Measurements from ENCODE around the gene RIMOC1. TPM values are rescaled to one million over a fixed set of nuclear protein-coding genes. Genes with fewer than 3 reads are reported as not detected.

The RIMOC1 gene
- 10 to 100 TPM; 14.9 to 19.3 (median 17.9) TPM for total RNA-seq
- polyA plus RNA-seq: 10 to 100 TPM in 1 of 3 donors, 1 to 10 TPM in 2; 5.4 to 10.2 (median 8.1) TPM

DNA sequence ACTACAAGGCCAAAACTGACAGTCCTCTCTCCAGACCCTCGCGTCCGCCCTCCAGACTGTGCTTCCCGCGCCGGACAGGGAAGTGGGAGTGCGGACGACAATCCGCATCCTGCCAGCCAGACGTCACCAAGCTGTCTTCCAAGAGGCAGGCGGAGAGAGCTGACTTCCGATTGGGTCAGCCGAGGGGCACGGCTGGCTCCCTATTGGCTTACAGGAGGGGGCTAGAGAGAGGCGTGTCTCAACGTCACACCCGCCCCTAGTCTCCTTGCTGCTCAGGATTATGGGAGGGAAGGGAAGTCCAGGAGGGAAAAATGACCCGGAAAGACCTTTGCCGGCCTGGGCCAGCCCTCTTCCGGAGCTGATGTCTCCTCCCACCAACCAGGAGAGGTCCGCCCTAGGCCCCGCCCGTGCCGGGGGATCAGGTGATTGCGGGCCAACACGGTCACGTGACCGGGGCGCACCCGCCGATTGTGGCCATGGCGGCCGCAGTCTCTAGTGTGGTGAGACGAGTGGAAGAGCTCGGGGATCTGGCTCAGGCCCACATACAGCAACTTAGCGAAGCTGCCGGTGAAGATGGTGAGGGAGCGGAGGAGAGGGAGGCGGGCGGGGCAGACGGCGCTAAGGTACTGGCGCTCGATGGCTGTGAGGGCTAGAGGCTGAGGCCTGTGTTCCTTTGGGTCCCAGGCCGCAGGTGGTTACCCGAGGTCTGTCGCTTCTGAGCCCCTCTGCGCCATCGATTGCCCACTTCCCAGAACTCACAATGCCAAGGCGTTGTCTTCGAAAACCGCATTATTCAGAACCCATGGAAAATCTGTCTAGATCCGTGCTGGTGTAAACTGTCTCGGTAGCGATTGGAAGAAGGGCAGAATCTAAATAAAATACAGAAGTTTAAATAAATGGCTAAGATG lies at the start of gene RIMOC1:
Gene RIMOC1 (plus strand): TSS at position 453 of the 908 bp plus-strand sequence. CDS start 24 bp downstream, at position 477.
- Histone ChIP-seq H3K9me3 (no peaks in the 10 kb centered on the region), H3K4me3 (peak within 1 kb of the TSS; percentile 56 to 81 (median 77)), H3K27ac (peak within 1 kb of the TSS; percentile 86 to 95 (median 92)), H3K27me3 (no peaks in the 10 kb centered on the region), H3K36me3 (peaks cover 0 to 20% (median 7%) of the 10 kb centered on the region in 4 donors), H3K4me1 (peaks cover 0 to 47% (median 18%) of the 10 kb centered on the region in 4 donors)
- WGBS, 2 donors: 0% methylated on average over 55 of the region's 55 CpGs
- TF ChIP-seq EP300 (IDR thresholded peaks at IDR 0.05): peak in 2 of 4 donors; percentile 51 to 65
- TF ChIP-seq POLR2A (IDR thresholded peaks at IDR 0.05): peak; percentile 87 to 90
- TF ChIP-seq POLR2AphosphoS5 (IDR thresholded peaks at IDR 0.05): peak; percentile 93 to 98 (median 96)
- TF ChIP-seq, protein P1, sequence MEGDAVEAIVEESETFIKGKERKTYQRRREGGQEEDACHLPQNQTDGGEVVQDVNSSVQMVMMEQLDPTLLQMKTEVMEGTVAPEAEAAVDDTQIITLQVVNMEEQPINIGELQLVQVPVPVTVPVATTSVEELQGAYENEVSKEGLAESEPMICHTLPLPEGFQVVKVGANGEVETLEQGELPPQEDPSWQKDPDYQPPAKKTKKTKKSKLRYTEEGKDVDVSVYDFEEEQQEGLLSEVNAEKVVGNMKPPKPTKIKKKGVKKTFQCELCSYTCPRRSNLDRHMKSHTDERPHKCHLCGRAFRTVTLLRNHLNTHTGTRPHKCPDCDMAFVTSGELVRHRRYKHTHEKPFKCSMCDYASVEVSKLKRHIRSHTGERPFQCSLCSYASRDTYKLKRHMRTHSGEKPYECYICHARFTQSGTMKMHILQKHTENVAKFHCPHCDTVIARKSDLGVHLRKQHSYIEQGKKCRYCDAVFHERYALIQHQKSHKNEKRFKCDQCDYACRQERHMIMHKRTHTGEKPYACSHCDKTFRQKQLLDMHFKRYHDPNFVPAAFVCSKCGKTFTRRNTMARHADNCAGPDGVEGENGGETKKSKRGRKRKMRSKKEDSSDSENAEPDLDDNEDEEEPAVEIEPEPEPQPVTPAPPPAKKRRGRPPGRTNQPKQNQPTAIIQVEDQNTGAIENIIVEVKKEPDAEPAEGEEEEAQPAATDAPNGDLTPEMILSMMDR (IDR thresholded peaks at IDR 0.05): no peak
- peak; percentile 100 for DNase-seq
- intact Hi-C loops (cut with DNase I): loop anchor here (1.0 to 10.0 kb wide), 3 partner anchors 21 to 1221 kb away; partner anchors contain the start of genes FBXO4 and ZNF131

DNA sequence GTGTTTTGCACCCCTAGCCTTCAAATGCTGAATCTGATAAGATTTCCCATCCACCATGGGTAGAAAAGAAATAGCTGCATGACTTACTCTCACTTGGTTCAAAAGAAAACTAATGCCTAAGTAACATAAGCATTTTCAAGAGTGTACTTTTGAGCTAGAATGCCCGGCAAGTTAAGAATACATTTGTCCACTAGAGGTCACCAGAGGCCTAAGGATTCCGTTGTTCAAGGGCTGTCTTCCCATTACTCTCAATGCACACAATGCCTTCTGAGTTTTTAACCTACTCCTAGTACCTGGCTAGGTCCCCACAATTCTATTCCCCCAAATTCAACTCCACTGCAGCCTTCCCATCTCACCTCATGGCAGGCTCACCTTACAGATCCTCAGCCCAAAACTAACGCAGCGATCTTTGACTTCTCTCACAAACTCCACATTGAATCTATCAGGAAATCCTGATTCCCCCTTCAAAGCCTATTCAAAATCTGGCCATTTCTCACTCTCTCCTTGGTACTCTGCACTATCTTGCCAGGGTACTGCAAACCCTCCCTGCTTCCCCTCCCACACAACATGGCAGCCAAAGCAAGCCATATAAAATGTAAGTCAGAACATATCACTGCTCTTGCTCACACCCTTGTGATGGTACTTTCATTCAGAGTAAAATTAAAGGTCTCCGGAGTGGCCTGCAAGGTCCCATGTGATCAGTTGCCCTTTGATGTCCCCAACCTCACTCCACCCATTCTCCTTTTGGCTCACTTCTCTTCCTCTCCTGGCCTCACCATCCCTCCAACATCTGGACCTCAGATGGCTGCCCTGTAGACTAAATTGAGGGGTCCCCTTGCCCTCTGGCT lies 47.3 kb upstream of the RIMOC1 start:
- WGBS, 2 donors: 51 to 54% methylated on average over 5 of the region's 5 CpGs
- DNase-seq: no peak
- Histone ChIP-seq H3K4me3 (no peak overlapping the region), H3K27ac (no peak overlapping the region), H3K9me3 (no peaks in the 10 kb centered on the region), H3K36me3 (peaks cover 0 to 70% (median 30%) of the 10 kb centered on the region in 4 donors), H3K4me1 (peaks cover 0 to 3% (median 0%) of the 10 kb centered on the region in 4 donors), H3K27me3 (no peaks in the 10 kb centered on the region)
- intact Hi-C loops (cut with DNase I): loop anchor here (1.0 to 10.0 kb wide), 4 partner anchors 68 to 1028 kb away; partner anchors contain the start of gene FBXO4
- TF ChIP-seq POLR2AphosphoS5 (IDR thresholded peaks at IDR 0.05): no peak
- TF ChIP-seq, protein P1 (IDR thresholded peaks at IDR 0.05): peak; percentile 47 to 75 (median 58)

- H3K9me3 ChIP-seq: no peaks in the 10 kb centered on the region
- intact Hi-C loops (cut with DNase I): loop anchor here (5.0 to 10.0 kb wide), 3 partner anchors 197 to 1027 kb away; no protein-coding TSS in a partner anchor
- 81 to 88% methylated on average over 1 of the region's 1 CpG for WGBS, 2 donors
- H3K27me3 ChIP-seq: no peaks in the 10 kb centered on the region
- no peak overlapping the region for H3K27ac ChIP-seq
- peaks cover 0 to 66% (median 22%) of the 10 kb centered on the region in 4 donors for H3K36me3 ChIP-seq
- TF ChIP-seq POLR2A (IDR thresholded peaks at IDR 0.05): no peak
- DNase-seq: no peak
- no peak overlapping the region for H3K4me3 ChIP-seq
- peaks cover 0 to 5% (median 0%) of the 10 kb centered on the region in 4 donors for H3K4me1 ChIP-seq
Observed at GRCh38 chr5:41857989-41858388, 46.2 kb upstream of the RIMOC1 start.

GRCh38 chr5:41858890-41859289 lies 45.3 kb upstream of the RIMOC1 start:
- no peak for DNase-seq
- Histone ChIP-seq H3K27ac (no peak overlapping the region), H3K27me3 (no peaks in the 10 kb centered on the region), H3K9me3 (no peaks in the 10 kb centered on the region), H3K4me3 (no peak overlapping the region), H3K4me1 (peaks cover 0 to 14% (median 0%) of the 10 kb centered on the region in 4 donors), H3K36me3 (peaks cover 0 to 58% (median 19%) of the 10 kb centered on the region in 4 donors)
- 88 to 89% methylated on average over 2 of the region's 2 CpGs for WGBS, 2 donors
- TF ChIP-seq POLR2AphosphoS5 (IDR thresholded peaks at IDR 0.05) (no peak), EP300 (IDR thresholded peaks at IDR 0.05) (no peak), POLR2A (IDR thresholded peaks at IDR 0.05) (no peak)
- TF ChIP-seq, protein P1 (IDR thresholded peaks at IDR 0.05): no peak
- intact Hi-C loops (cut with DNase I): loop anchor here (5.0 to 10.0 kb wide), 3 partner anchors 196 to 1026 kb away; no protein-coding TSS in a partner anchor

Data from sigmoid colon (tissue), 7 donors.